H9 (cell line): ENCODE measurements around the gene RALGAPA2. TPM values are rescaled to one million over a fixed set of nuclear protein-coding genes. Genes with fewer than 3 reads are reported as not detected.

Experiments
- DNase-seq: peaks from one replicate; pipeline ENCODE4 v3.0.0-alpha.2; 2017
- H2AFZ ChIP-seq: one replicate; pipeline ENCODE4 v1.6.1; 2013; ENCODE audit warnings: mild to moderate bottlenecking, low read length, control low read depth, moderate library complexity
- H2AK5ac ChIP-seq: 2 replicates; pipeline ENCODE4 v1.6.1; 2013; ENCODE audit warnings: low read length, control low read depth, mixed read lengths; ENCODE audit not compliant: insufficient read length
- H2BK120ac ChIP-seq: one replicate; pipeline ENCODE4 v1.6.1; 2013; ENCODE audit warnings: low read depth, mild to moderate bottlenecking, low read length, control low read depth, inconsistent platforms; ENCODE audit not compliant: poor library complexity, severe bottlenecking
- H2BK12ac ChIP-seq: 2 replicates; pipeline ENCODE4 v1.6.1; 2013; ENCODE audit warnings: low read length, control low read depth, mixed read lengths, low read depth; ENCODE audit not compliant: insufficient read length
- H2BK15ac ChIP-seq: 2 replicates; pipeline ENCODE4 v1.6.1; 2013; ENCODE audit warnings: low read depth, low read length, control low read depth
- H2BK20ac ChIP-seq: one replicate; pipeline ENCODE4 v1.6.1; 2013; ENCODE audit warnings: low read depth, mild to moderate bottlenecking, low read length, control low read depth, inconsistent platforms; ENCODE audit not compliant: poor library complexity, severe bottlenecking
- H2BK5ac ChIP-seq: 2 replicates; pipeline ENCODE4 v1.6.1; 2013; ENCODE audit warnings: low read length, control low read depth, mixed read lengths; ENCODE audit not compliant: insufficient read length
- H3K14ac ChIP-seq: 2 replicates; pipeline ENCODE4 v1.6.1; 2013; ENCODE audit warnings: low read length, control low read depth; ENCODE audit not compliant: insufficient read depth
- H3K18ac ChIP-seq: 2 replicates; pipeline ENCODE4 v1.6.1; 2013; ENCODE audit warnings: low read depth, mild to moderate bottlenecking, mixed read lengths, low read length, control low read depth; ENCODE audit not compliant: insufficient read length
- H3K23ac ChIP-seq: 2 replicates; pipeline ENCODE4 v1.6.1; 2013; ENCODE audit warnings: low read length, control low read depth, mixed read lengths, low read depth; ENCODE audit not compliant: insufficient read length
- H3K23me2 ChIP-seq: 2 replicates; pipeline ENCODE4 v1.6.1; 2013; ENCODE audit warnings: low read depth, mild to moderate bottlenecking, mixed read lengths, low read length, control low read depth; ENCODE audit not compliant: insufficient read length, poor library complexity, severe bottlenecking
- H3K27ac ChIP-seq: 2 replicates; pipeline ENCODE4 v1.5.1; 2013; ENCODE audit warnings: low read length, control low read depth, mixed read lengths, low read depth; ENCODE audit not compliant: insufficient read length
- H3K27me3 ChIP-seq: 2 replicates; pipeline ENCODE4 v1.6.1; 2013; ENCODE audit warnings: low read length, control low read depth, inconsistent platforms; ENCODE audit not compliant: insufficient read depth
- H3K4ac ChIP-seq: 2 replicates; pipeline ENCODE4 v1.6.1; 2013; ENCODE audit warnings: low read depth, mild to moderate bottlenecking, control low read depth, inconsistent platforms, low read length, moderate library complexity
- H3K4me1 ChIP-seq: 2 replicates; pipeline ENCODE4 v1.6.1; 2013; ENCODE audit warnings: low read length, control low read depth, inconsistent platforms; ENCODE audit not compliant: insufficient read depth
- H3K4me2 ChIP-seq: 2 replicates; pipeline ENCODE4 v1.6.1; 2013; ENCODE audit warnings: low read length, control low read depth, mixed read lengths; ENCODE audit not compliant: insufficient read length, insufficient read depth
- H3K56ac ChIP-seq: 2 replicates; pipeline ENCODE4 v1.6.1; 2013; ENCODE audit warnings: low read depth, mild to moderate bottlenecking, mixed read lengths, low read length, control low read depth; ENCODE audit not compliant: insufficient read length
- H3K79me1 ChIP-seq: 2 replicates; pipeline ENCODE4 v1.6.1; 2013; ENCODE audit warnings: low read depth, mild to moderate bottlenecking, moderate library complexity, low read length, control low read depth, inconsistent platforms; ENCODE audit not compliant: insufficient read depth, poor library complexity, severe bottlenecking
- H3K79me2 ChIP-seq: 2 replicates; pipeline ENCODE4 v1.6.1; 2013; ENCODE audit warnings: low read length, control low read depth, inconsistent platforms; ENCODE audit not compliant: insufficient read depth
- H3K9ac ChIP-seq: 2 replicates; pipeline ENCODE4 v1.6.1; 2013; ENCODE audit warnings: low read length, control low read depth, mixed read lengths; ENCODE audit not compliant: insufficient read length; ENCODE audit errors: extremely low read depth
- H3K9me3 ChIP-seq: one replicate; pipeline ENCODE4 v1.6.1; 2013; ENCODE audit warnings: low read depth, low read length, inconsistent platforms; ENCODE audit not compliant: control insufficient read depth
- H3T11ph ChIP-seq: one replicate; pipeline ENCODE4 v1.6.1; 2013; ENCODE audit warnings: mild to moderate bottlenecking, low read length, control low read depth, inconsistent platforms
- H4K20me1 ChIP-seq: one replicate; pipeline ENCODE4 v1.6.1; 2013; ENCODE audit not compliant: control insufficient read depth, insufficient read length, insufficient read depth
- H4K5ac ChIP-seq: 2 replicates; pipeline ENCODE4 v1.6.1; 2013; ENCODE audit warnings: low read depth, mild to moderate bottlenecking, mixed read lengths, low read length, control low read depth; ENCODE audit not compliant: insufficient read length
- H4K8ac ChIP-seq: replicated peaks from 2 replicates; pipeline ENCODE4 v1.6.1; 2013; ENCODE audit warnings: low read length, control low read depth, mixed read lengths, low read depth; ENCODE audit not compliant: insufficient read length
- H4K91ac ChIP-seq: 2 replicates; pipeline ENCODE4 v1.6.1; 2013; ENCODE audit warnings: low read depth, mild to moderate bottlenecking, moderate library complexity, mixed read lengths, low read length, control low read depth; ENCODE audit not compliant: insufficient read length
- H3K27ac Mint-ChIP-seq, 3 experiments: 2 replicates in 2 of 3; 3 replicates in 1 of 3; pipeline ENCODE4 v1.8.0; 2020 to 2021; ENCODE audit warnings: mixed read lengths in 3 of 3, mild to moderate bottlenecking in 1 of 3, moderate library complexity in 1 of 3
- H3K27me3 Mint-ChIP-seq: 2 replicates; pipeline ENCODE4 v1.8.0; 2021; ENCODE audit warnings: low read depth, mild to moderate bottlenecking, moderate library complexity, mixed read lengths
- H3K36me3 Mint-ChIP-seq, 3 experiments: 2 replicates in 2 of 3; 3 replicates in 1 of 3; pipeline ENCODE4 v1.8.0; 2020 to 2021; ENCODE audit warnings: low read depth in 3 of 3, mixed read lengths in 3 of 3; ENCODE audit not compliant: insufficient read depth in 1 of 3
- H3K4me1 Mint-ChIP-seq, 2 experiments: 2 replicates each; pipeline ENCODE4 v1.8.0; 2020; ENCODE audit warnings: mixed read lengths in 2 of 2
- H3K4me3 Mint-ChIP-seq, 2 experiments: 2 replicates in 1 of 2; 3 replicates in 1 of 2; pipeline ENCODE4 v1.8.0; 2020 to 2021; ENCODE audit warnings: mild to moderate bottlenecking in 2 of 2, mixed read lengths in 2 of 2, moderate library complexity in 1 of 2
- H3K9me3 Mint-ChIP-seq, 2 experiments: 2 replicates in 1 of 2; 3 replicates in 1 of 2; pipeline ENCODE4 v1.8.0; 2020; ENCODE audit warnings: mild to moderate bottlenecking in 2 of 2, mixed read lengths in 2 of 2, moderate library complexity in 1 of 2
- CTCF ChIP-seq: fragments of 200-600 bp; sonication (generic); conservative IDR thresholded peaks from 3 replicates; pipeline ENCODE4 v1.8.0; 2021; ENCODE audit warnings: antibody characterized with exemption, mild to moderate bottlenecking
- WGBS: extraction: QIAGEN DNeasy Blood & Tissue Kit; methylation state at CpG from one replicate; pipeline ENCODE4 v1.1.7; 2013; ENCODE audit warnings: missing lambda C conversion rate, low lambda C conversion rate, mixed read lengths; ENCODE audit not compliant: insufficient read length; ENCODE audit errors: extremely low coverage; 5-methylcytosine and 5-hydroxymethylcytosine counted together
- total RNA-seq: library from RNA; stranded (reverse); gene quantifications from 2 replicates; pipeline ENCODE4 v1.2.1, GENCODE V29; 2021

The RALGAPA2 gene
- total RNA-seq, 1 experiment from 2014 or later = 16.6 TPM

GRCh38 chr20:20635006-20635405 is 77.4 kb downstream of the RALGAPA2 start:
- Histone ChIP-seq H3K27ac (no peak overlapping the region), H2BK15ac (no peak overlapping the region), H3K4me1 (no peaks in the 10 kb centered on the region), H3K14ac (no peak overlapping the region), H2AK5ac (no peak overlapping the region), H3K4ac (no peak overlapping the region), H3K4me2 (no peak overlapping the region), H2BK5ac (no peak overlapping the region), H2BK20ac (no peak overlapping the region), H2BK120ac (no peak overlapping the region), H4K5ac (no peak overlapping the region), H2AFZ (no peak overlapping the region), H4K20me1 (no peaks in the 10 kb centered on the region), H3K9ac (no peak overlapping the region), H3K23ac (no peak overlapping the region), H4K91ac (no peak overlapping the region), H2BK12ac (no peak overlapping the region), H3K56ac (no peak overlapping the region), H3K79me2 (no peaks in the 10 kb centered on the region), H4K8ac (no peak overlapping the region), H3K18ac (no peak overlapping the region), H3K9me3 (no peaks in the 10 kb centered on the region), H3T11ph (no peak overlapping the region), H3K23me2 (no peaks in the 10 kb centered on the region), H3K79me1 (no peaks in the 10 kb centered on the region), H3K27me3 (no peaks in the 10 kb centered on the region)
- Mint-ChIP-seq H3K27me3 (peaks cover 1% of the 10 kb centered on the region; the same call in 1 of the 2 replicates), H3K9me3 (no peaks in the 10 kb centered on the region), H3K4me3 (no peak overlapping the region), H3K27ac (no peak overlapping the region), H3K36me3 (peaks cover 15 to 33% (median 21%) of the 10 kb centered on the region in 3 experiments; a peak in 6 of 7 replicates), H3K4me1 (peaks cover 0 to 3% of the 10 kb centered on the region in 2 experiments; a peak in 1 of 4 replicates)
- WGBS = no CpG with 5 or more reads among the region's 2 CpGs
- no peak for DNase-seq
- TF ChIP-seq CTCF = no peak
